ENCODE measurements around the gene U2SURP. TPM values are rescaled to one million over a fixed set of nuclear protein-coding genes. Genes with fewer than 3 reads are reported as not detected.

Gene U2SURP
- total RNA-seq, 2 donors from 2014 or later = 147 to 161 TPM

DNA sequence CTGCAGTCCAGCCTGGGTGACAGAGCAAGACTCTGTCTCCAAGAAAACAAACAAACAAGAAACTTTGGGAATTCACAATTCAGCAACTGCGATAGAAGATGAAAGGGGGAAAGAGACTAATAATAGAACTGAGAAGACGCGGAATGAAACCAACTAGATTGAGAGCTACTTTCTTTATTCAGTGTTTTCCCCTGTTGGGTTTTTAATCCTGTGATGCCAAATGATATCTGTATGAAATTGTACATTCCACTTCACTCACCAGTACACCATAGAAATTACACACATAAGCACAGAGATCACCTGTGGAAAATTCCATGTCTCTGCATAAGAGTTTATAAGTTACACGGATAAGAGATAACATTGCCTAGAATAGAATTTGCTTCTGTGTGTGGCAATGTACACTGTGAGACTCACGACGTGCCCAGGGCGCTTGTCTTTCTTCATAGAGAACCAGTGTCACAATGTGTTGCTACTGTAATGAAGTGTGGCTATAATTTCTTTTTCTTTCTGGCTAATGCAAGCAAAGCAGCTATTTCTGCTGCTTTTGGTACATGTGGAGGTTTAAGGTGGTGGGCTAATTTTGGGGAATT, 100.5 kb downstream of the U2SURP start:
- Mint-ChIP-seq H3K27me3 (peaks cover 29% of the 10 kb centered on the region), H3K27ac (no peak overlapping the region), H3K4me1 (peaks cover 13% of the 10 kb centered on the region), H3K4me3 (no peak overlapping the region), H3K9me3 (peaks cover 4% of the 10 kb centered on the region), H3K36me3 (ENCODE audit: low read depth) (no peaks in the 10 kb centered on the region)
- peak; percentile 67 for ATAC-seq (replicated peaks)

DNA sequence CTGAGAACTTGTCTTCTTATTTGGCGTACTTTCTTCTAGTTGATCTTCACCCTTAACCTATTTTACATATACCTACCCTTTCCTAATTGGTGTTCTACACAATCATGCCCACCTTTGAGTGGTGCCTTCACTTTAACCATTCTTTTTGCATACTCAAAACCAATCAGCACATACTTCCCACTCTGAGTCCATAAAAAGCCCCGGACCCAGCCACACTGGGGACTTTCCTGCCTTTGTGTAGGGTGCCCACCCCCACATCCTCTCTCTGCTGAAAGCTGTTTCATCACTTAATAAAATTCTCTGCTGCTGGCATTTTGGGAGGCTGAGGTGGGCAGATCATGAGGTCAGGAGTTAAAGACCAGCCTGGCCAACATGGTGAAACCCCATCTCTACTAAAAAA, 102.3 kb downstream of the U2SURP start:
- Mint-ChIP-seq H3K36me3 (ENCODE audit: low read depth) (no peaks in the 10 kb centered on the region), H3K4me3 (peak overlapping the region; percentile 26), H3K27me3 (peaks cover 29% of the 10 kb centered on the region), H3K27ac (peak overlapping the region; percentile 18), H3K4me1 (peaks cover 13% of the 10 kb centered on the region), H3K9me3 (peaks cover 4% of the 10 kb centered on the region)
- ATAC-seq (replicated peaks) = peak; percentile 80

DNA sequence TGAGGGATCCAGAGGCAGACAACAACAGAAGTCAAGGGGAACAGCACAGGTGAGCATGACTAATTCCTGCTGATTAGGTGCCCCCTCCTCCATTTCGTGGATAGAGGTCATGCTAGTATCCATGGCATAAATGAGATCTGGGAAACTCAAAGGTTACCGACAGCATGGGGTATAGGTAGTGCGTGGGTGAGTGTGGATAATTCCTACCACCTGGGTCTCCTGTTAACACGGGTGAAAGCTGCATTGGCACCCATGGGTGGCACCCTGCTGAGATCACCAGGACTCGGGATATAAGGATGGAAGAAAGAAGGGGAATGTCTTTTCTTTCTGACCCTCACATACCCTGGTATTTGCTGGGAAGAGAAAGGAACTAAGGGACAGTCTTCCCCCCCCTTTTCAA, 103.8 kb downstream of the U2SURP start:
- no peak overlapping the region for H3K4me3 Mint-ChIP-seq
- no peak overlapping the region for H3K27ac Mint-ChIP-seq
- peaks cover 4% of the 10 kb centered on the region for H3K9me3 Mint-ChIP-seq
- peaks cover 22% of the 10 kb centered on the region for H3K27me3 Mint-ChIP-seq
- H3K36me3 Mint-ChIP-seq (ENCODE audit: low read depth) = no peaks in the 10 kb centered on the region
- H3K4me1 Mint-ChIP-seq = peaks cover 13% of the 10 kb centered on the region
- no peak for ATAC-seq (replicated peaks)

DNA sequence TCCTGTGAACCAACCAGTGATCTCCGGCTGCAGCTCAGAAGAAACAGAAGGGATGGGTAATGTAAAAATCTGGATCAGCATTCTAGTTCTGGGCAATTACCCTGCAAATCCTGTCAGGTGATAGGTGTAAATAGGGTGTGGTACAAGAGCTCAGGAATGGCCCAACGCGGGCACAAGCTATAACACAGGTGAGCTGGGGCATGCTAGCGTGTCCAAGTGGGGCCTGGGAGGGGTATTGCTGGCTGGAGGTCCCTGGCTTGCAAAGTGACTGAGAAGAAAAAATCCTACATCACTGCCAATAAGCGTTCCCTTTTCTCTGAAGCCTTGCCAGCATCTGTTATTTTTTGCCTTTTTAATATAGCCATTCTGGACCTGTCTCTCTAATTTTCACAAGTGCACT, 108.5 kb downstream of the U2SURP start:
- no peak for ATAC-seq (replicated peaks)

More for the DNA sequence above, 108.5 kb downstream of the U2SURP start:
- H3K27me3 Mint-ChIP-seq = peaks cover 14% of the 10 kb centered on the region
- no peak overlapping the region for H3K27ac Mint-ChIP-seq
- no peaks in the 10 kb centered on the region for H3K4me1 Mint-ChIP-seq
- H3K36me3 Mint-ChIP-seq (ENCODE audit: low read depth) = no peaks in the 10 kb centered on the region
- H3K4me3 Mint-ChIP-seq = no peak overlapping the region
- peaks cover under 1% of the 10 kb centered on the region for H3K9me3 Mint-ChIP-seq

Other genes with a start within 250 kb of the U2SURP start
- gene PCOLCE2, start 112.5 kb upstream of the U2SURP start, total RNA-seq = under 1 TPM in 1 of 2 donors, not detected in 1; 0.74 TPM
- gene PAQR9, start 37.9 kb upstream of the U2SURP start, total RNA-seq = not detected
- gene CHST2, start 118.2 kb downstream of the U2SURP start, total RNA-seq = 1 to 10 TPM; 7.9 to 8.0 TPM

Data from activated T-helper 17 cell treated with anti-CD3 and anti-CD28 coated beads, Interleukin-2, amount 50 U/mL, for 72 hours (primary cell).